Panc1 (cell line): ENCODE data around the gene DSCAM. TPM values are rescaled to one million over a fixed set of nuclear protein-coding genes. Genes with fewer than 3 reads are reported as not detected.

ENCODE experiments used
- ATAC-seq: fragments of 200-7000 bp; cut with Tn5 transposase; 2 replicates; pipeline ENCODE4 v1.9.1; 2020; ENCODE audit warnings: mild to moderate bottlenecking, moderate library complexity
- BruUV-seq: library from RNA; stranded (reverse); fragments of 400-500 nt; replicated peaks from 2 replicates; lab custom pipeline; 2021; lab: Mats Ljungman, UMichigan
- CTCF ChIA-PET: fragments of 300-600 bp; sonication (Branson Sonifier 250); formaldehyde crosslinking; loops from one replicate; lab custom pipeline; 2022; ENCODE audit warnings: antibody characterized with exemption; lab: Charles Lee
- POLR2A ChIA-PET: fragments of 300-600 bp; sonication (Branson Sonifier 250); formaldehyde crosslinking; loops from one replicate; lab custom pipeline; 2022; ENCODE audit warnings: antibody characterized with exemption; lab: Charles Lee
- DNase-seq: peaks from one replicate; pipeline ENCODE4 v3.0.0-alpha.2; 2010; ENCODE audit warnings: low read depth, low spot score
- H3K27ac ChIP-seq: 2 replicates; pipeline ENCODE4 v1.5.1; 2011; ENCODE audit warnings: mild to moderate bottlenecking, low read length, inconsistent platforms
- H3K27me3 ChIP-seq: fragments of 200-500 bp; sonication (Bioruptor generic); 2 replicates; pipeline ENCODE4 v1.6.0; 2014; ENCODE audit warnings: low read length, inconsistent platforms; ENCODE audit not compliant: control insufficient read depth, insufficient read depth
- H3K36me3 ChIP-seq: fragments of 200-500 bp; sonication (Bioruptor generic); 2 replicates; pipeline ENCODE4 v1.5.1; 2014; ENCODE audit warnings: inconsistent platforms, mild to moderate bottlenecking, low read length, moderate library complexity; ENCODE audit not compliant: control insufficient read depth, insufficient read depth
- H3K4me1 ChIP-seq: 2 replicates; pipeline ENCODE4 v1.5.1; 2011; ENCODE audit warnings: inconsistent platforms, mild to moderate bottlenecking, low read length, moderate library complexity; ENCODE audit not compliant: control insufficient read depth, insufficient read depth
- H3K4me3 ChIP-seq, 2 experiments: 2 replicates each; pipeline ENCODE4 v1.5.1; 2011 to 2012; ENCODE audit warnings: low read depth in 2 of 2, low read length in 2 of 2, mild to moderate bottlenecking in 2 of 2, inconsistent platforms in 1 of 2, moderate library complexity in 1 of 2
- H3K9me3 ChIP-seq: fragments of 200-500 bp; sonication (Bioruptor generic); 2 replicates; pipeline ENCODE4 v1.5.1; 2014; ENCODE audit warnings: low read depth, mild to moderate bottlenecking, inconsistent platforms, low read length, moderate library complexity; ENCODE audit not compliant: control insufficient read depth, insufficient read depth
- CTCF ChIP-seq: fragments of 450-650 bp; IDR thresholded peaks from 2 replicates; pipeline ENCODE4 v1.5.1; 2017; ENCODE audit warnings: mild to moderate bottlenecking
- POLR2AphosphoS5 ChIP-seq: IDR thresholded peaks from 2 replicates; pipeline ENCODE4 v1.6.1; 2012; ENCODE audit warnings: mild to moderate bottlenecking, low read depth, low read length, moderate library complexity
- REST ChIP-seq, 2 experiments: IDR thresholded peaks; 2 replicates each; pipeline ENCODE4 v1.6.1; 2011 to 2012; ENCODE audit warnings: low read depth in 2 of 2, control low read depth in 1 of 2, low read length in 1 of 2, mild to moderate bottlenecking in 1 of 2, moderate library complexity in 1 of 2; ENCODE audit not compliant: insufficient read depth in 1 of 2
- SIN3A ChIP-seq: IDR thresholded peaks from 2 replicates; pipeline ENCODE4 v1.6.1; 2012; ENCODE audit warnings: low read depth, mild to moderate bottlenecking, low read length, moderate library complexity, borderline replicate concordance; ENCODE audit not compliant: insufficient read depth
- TCF7L2 ChIP-seq: IDR thresholded peaks from 2 replicates; pipeline ENCODE4 v1.6.1; 2011; ENCODE audit warnings: mild to moderate bottlenecking, low read depth, low read length, inconsistent platforms
- in situ Hi-C: cut with HindIII; loops from 2 replicates; pipeline ENCODE4 v1.10.0; 2016; ENCODE audit warnings: low sequenced_read_pairs, low pct_unique_long_range_greater_than_20kb
- intact Hi-C: fragments of 100-400 bp; cut with micrococcal nuclease; formaldehyde crosslinking; loops from one replicate; pipeline ENCODE4 v1.10.0; 2022; ENCODE audit not compliant: unreplicated experiment
- total RNA-seq: library from RNA; stranded (reverse); gene quantifications from one replicate; pipeline ENCODE4 v1.2.1, GENCODE V29; 2021; ENCODE audit not compliant: unreplicated experiment

DSCAM gene
- total RNA-seq, 1 experiment from 2014 or later = not detected

- ChIA-PET CTCF (no interaction called here), POLR2A (no interaction called here)
- Histone ChIP-seq H3K9me3 (no peaks in the 10 kb centered on the region), H3K27me3 (no peaks in the 10 kb centered on the region), H3K36me3 (no peaks in the 10 kb centered on the region), H3K27ac (no peak overlapping the region), H3K4me1 (no peaks in the 10 kb centered on the region), H3K4me3 (no peak overlapping the region)
- in situ Hi-C loops (no loop called here), intact Hi-C loops (no loop called here)
- no peak for TF ChIP-seq TCF7L2
- no peak for TF ChIP-seq SIN3A
- TF ChIP-seq REST (IDR thresholded peaks at IDR 0.05; ENCODE audit: insufficient read depth in 1 of 2, low read depth in 2 of 2, low read length in 1 of 2) = no peak
- no peak for TF ChIP-seq CTCF
- no peak for TF ChIP-seq POLR2AphosphoS5
- no TSS peak for BruUV-seq
- ATAC-seq (no peak), DNase-seq (no peak)
These were observed 425.8 kb downstream of the DSCAM start for GRCh38 chr21:40421121-40421520.

GRCh38 chr21:40416572-40416971 lies 430.4 kb downstream of the DSCAM start:
- no peak for DNase-seq
- ChIA-PET CTCF (no interaction called here), POLR2A (no interaction called here)
- Histone ChIP-seq H3K27ac (no peak overlapping the region), H3K36me3 (no peaks in the 10 kb centered on the region), H3K4me3 (no peak overlapping the region), H3K27me3 (no peaks in the 10 kb centered on the region), H3K9me3 (no peaks in the 10 kb centered on the region), H3K4me1 (no peaks in the 10 kb centered on the region)
- BruUV-seq = no TSS peak
- TF ChIP-seq REST (IDR thresholded peaks at IDR 0.05; ENCODE audit: insufficient read depth in 1 of 2, low read depth in 2 of 2, low read length in 1 of 2) (no peak), CTCF (no peak), TCF7L2 (no peak), POLR2AphosphoS5 (no peak), SIN3A (no peak)
- in situ Hi-C loops = no loop called here
- no peak for ATAC-seq
- intact Hi-C loops = no loop called here
